ES-I3 (cell line): ENCODE results near the gene SERPINA5.

Experiments used
- H3K36me3 ChIP-seq: 2 replicates; pipeline ENCODE4 v1.6.1; 2013; ENCODE audit warnings: mild to moderate bottlenecking, low read length, control low read depth, moderate library complexity; ENCODE audit not compliant: insufficient read depth
- H3K4me1 ChIP-seq: 2 replicates; pipeline ENCODE4 v1.6.1; 2013; ENCODE audit warnings: mild to moderate bottlenecking, control low read depth, low read length; ENCODE audit not compliant: insufficient read depth
- H3K9ac ChIP-seq: 2 replicates; pipeline ENCODE4 v1.6.1; 2013; ENCODE audit warnings: low read depth, mild to moderate bottlenecking, low read length, moderate library complexity
- H3K9me3 ChIP-seq: 2 replicates; pipeline ENCODE4 v1.6.1; 2013; ENCODE audit warnings: mild to moderate bottlenecking, low read length, moderate library complexity; ENCODE audit not compliant: control insufficient read depth, insufficient read depth

Gene SERPINA5, protein sequence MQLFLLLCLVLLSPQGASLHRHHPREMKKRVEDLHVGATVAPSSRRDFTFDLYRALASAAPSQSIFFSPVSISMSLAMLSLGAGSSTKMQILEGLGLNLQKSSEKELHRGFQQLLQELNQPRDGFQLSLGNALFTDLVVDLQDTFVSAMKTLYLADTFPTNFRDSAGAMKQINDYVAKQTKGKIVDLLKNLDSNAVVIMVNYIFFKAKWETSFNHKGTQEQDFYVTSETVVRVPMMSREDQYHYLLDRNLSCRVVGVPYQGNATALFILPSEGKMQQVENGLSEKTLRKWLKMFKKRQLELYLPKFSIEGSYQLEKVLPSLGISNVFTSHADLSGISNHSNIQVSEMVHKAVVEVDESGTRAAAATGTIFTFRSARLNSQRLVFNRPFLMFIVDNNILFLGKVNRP

GRCh38 chr14:94581127-94581999 is at the start of gene SERPINA5:
Gene SERPINA5, plus strand, starts transcription at chr14:94581426. Its CDS starts 5,937 bp downstream, at chr14:94587363.
- Histone ChIP-seq H3K9me3 (no peaks in the 10 kb centered on the region), H3K9ac (no peak within 1 kb of the TSS), H3K36me3 (no peaks in the 10 kb centered on the region; the same call in 1 of the 2 replicates), H3K4me1 (no peaks in the 10 kb centered on the region; the same call in 1 of the 2 replicates)

GRCh38 chr14:94532447-94532846 is 48.8 kb upstream of the SERPINA5 start:
- H3K36me3 ChIP-seq: no peaks in the 10 kb centered on the region

DNA sequence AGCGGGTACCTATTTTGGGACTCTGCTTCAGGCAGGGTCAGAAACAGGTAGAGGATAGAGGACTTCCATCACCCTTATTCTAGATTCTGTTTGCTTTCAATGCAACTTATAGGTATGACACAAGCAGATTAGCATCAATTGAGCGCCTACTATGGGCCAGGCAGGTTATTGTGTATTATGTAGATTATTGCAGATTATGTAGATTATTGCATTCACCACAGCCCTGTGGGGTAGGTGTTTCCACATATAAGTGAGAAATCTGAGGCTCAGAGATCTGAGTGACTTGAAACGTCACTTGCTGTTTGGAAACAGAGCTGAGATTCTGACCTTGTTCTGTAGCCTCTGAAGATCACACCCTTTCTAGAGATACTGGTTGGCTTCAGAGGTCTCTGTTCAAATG is 45.7 kb upstream of the SERPINA5 start:
- H3K9me3 ChIP-seq: no peaks in the 10 kb centered on the region
- no peak overlapping the region for H3K9ac ChIP-seq
- H3K36me3 ChIP-seq: no peaks in the 10 kb centered on the region
- H3K4me1 ChIP-seq: no peaks in the 10 kb centered on the region

More at GRCh38 chr14:94532447-94532846, 48.8 kb upstream of the SERPINA5 start:
- Histone ChIP-seq H3K4me1 (no peaks in the 10 kb centered on the region), H3K9ac (no peak overlapping the region), H3K9me3 (no peaks in the 10 kb centered on the region)

GRCh38 chr14:94536836-94537235 is 44.4 kb upstream of the SERPINA5 start:
- H3K9me3 ChIP-seq: no peaks in the 10 kb centered on the region
- no peaks in the 10 kb centered on the region for H3K36me3 ChIP-seq
- no peak overlapping the region for H3K9ac ChIP-seq
- H3K4me1 ChIP-seq: no peaks in the 10 kb centered on the region; the same call in 1 of the 2 replicates

- H3K9ac ChIP-seq: no peak overlapping the region
- no peaks in the 10 kb centered on the region for H3K9me3 ChIP-seq
- H3K4me1 ChIP-seq: no peaks in the 10 kb centered on the region; the same call in 1 of the 2 replicates
- H3K36me3 ChIP-seq: no peaks in the 10 kb centered on the region
Observed at GRCh38 chr14:94538070-94538740, 43.0 kb upstream of the SERPINA5 start.

- Histone ChIP-seq H3K9ac (no peak overlapping the region), H3K9me3 (no peaks in the 10 kb centered on the region), H3K36me3 (no peaks in the 10 kb centered on the region), H3K4me1 (no peaks in the 10 kb centered on the region; the same call in 1 of the 2 replicates)
Observed at GRCh38 chr14:94539181-94539580, 42.0 kb upstream of the SERPINA5 start.

GRCh38 chr14:94540031-94540794 is 41.0 kb upstream of the SERPINA5 start:
- Histone ChIP-seq H3K9me3 (no peaks in the 10 kb centered on the region), H3K4me1 (peaks cover 6% of the 10 kb centered on the region; the same call in 1 of the 2 replicates), H3K9ac (no peak overlapping the region)

DNA sequence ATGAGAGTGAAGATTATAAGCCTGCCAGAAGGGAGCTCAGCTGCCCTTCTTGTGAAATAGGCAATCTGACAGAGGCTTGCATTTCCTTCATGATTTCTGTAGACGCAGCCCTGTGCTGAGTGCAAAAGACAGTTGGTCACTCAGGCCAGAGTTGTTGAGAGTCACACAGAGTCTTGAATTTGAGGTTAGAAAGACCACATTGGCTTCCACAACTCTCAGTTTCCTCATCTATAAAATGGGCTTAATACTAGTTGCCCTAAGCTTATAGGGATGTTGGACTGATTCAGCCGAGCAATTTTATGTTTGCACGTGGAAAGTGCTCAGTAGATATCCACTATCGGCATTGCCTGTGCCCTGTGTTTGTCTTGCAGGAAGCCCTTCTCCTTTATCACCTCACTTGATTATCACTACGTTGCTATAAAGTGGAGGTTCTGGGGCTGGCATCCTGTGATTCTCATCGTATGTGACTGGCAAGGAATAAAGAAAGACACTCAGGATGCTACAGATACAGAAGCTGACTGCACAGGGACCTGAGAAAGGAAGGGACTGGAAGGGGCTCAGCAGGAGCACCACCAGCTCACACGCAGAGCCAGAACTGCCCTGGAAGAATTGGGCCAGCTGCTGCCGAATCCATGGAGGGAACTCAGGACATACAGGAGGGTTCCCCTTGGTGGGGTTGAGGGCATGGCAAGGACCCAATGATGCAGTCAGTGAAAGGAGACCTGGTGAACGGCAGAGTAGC is 39.8 kb upstream of the SERPINA5 start:
- Histone ChIP-seq H3K9ac (no peak overlapping the region), H3K9me3 (no peaks in the 10 kb centered on the region), H3K36me3 (no peaks in the 10 kb centered on the region), H3K4me1 (peaks cover 6% of the 10 kb centered on the region; the same call in 1 of the 2 replicates)

More at GRCh38 chr14:94540031-94540794, 41.0 kb upstream of the SERPINA5 start:
- H3K36me3 ChIP-seq: no peaks in the 10 kb centered on the region

DNA sequence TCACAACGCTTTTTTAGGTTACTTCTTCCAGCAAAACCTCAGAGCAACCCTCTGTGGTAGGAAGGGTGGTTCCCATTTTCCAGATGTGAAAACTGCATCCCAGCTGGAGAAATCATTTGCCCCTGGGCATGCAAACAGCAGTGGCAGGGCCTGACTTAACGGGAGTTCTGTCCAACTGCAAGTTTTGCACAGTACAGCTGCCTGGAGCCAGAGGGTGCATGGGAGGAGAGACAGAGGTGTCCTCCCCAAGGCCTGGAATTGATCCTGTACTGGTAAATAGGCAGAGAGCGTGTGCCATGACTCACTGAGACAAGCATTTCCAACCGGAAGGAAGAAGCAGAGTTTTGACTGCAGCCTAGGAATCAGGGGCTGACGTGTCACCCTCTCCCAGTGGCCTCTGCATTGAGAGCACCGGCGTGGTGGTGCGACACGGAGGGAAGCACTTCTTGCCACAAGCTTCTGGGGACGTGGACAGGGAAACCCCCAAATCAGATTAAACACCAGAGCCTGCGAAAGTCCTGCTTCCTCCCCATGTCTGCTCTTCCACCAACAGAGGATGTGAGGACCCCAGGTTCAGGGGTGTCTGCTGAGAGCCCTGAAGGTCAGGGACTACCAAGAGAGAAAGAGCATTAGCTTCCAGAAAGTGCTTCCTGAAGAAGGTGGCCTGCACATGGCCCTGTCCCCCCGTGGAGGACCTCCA is 39.0 kb upstream of the SERPINA5 start:
- Histone ChIP-seq H3K36me3 (no peaks in the 10 kb centered on the region), H3K9ac (no peak overlapping the region), H3K4me1 (peaks cover 6% of the 10 kb centered on the region; the same call in 1 of the 2 replicates)

GRCh38 chr14:94542811-94543440 is 38.3 kb upstream of the SERPINA5 start:
- H3K9ac ChIP-seq: no peak overlapping the region

More for the DNA sequence above, 39.0 kb upstream of the SERPINA5 start:
- no peaks in the 10 kb centered on the region for H3K9me3 ChIP-seq

DNA sequence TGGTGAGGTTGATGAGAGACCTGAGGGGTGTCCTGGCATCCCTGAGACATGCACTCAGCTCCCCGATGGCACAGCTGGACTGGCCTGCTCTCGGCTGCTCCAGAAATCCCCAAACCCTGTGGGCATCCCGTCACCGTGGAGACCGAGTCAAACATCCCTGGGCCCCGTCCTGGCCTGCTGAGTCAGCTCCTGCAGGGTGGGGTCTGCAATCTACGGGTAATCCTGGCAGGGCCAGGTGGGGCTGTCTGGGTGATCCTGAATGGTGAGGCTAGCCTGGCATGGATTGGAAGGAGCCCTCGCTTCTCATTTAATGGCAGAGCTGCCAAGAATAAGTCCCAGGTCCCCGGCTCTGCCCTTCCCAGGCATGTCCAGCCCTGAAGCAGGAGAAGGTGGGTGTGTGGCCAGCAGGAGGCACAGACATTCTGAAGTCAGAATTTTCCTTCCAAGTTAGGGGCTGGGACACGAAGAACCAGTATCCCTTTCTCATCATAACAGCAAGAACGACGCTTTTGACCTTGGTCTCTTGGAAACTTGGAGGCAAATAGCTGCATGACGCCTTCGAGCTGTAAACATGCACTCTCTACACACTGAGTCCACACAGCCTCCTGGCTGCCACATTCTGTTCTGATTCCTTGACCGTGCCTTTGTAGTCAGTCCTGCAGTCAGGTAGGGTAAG is 37.6 kb upstream of the SERPINA5 start:
- Histone ChIP-seq H3K4me1 (peaks cover 6% of the 10 kb centered on the region; the same call in 1 of the 2 replicates), H3K9me3 (no peaks in the 10 kb centered on the region), H3K9ac (no peak overlapping the region), H3K36me3 (no peaks in the 10 kb centered on the region)

More at GRCh38 chr14:94542811-94543440, 38.3 kb upstream of the SERPINA5 start:
- H3K36me3 ChIP-seq: no peaks in the 10 kb centered on the region
- no peaks in the 10 kb centered on the region for H3K9me3 ChIP-seq
- peaks cover 6% of the 10 kb centered on the region; the same call in 1 of the 2 replicates for H3K4me1 ChIP-seq

- H3K36me3 ChIP-seq: no peaks in the 10 kb centered on the region
Observed at GRCh38 chr14:94544726-94545125, 36.5 kb upstream of the SERPINA5 start.

More at GRCh38 chr14:94544726-94545125, 36.5 kb upstream of the SERPINA5 start:
- no peak overlapping the region for H3K9ac ChIP-seq
- H3K4me1 ChIP-seq: peaks cover 6% of the 10 kb centered on the region; the same call in 1 of the 2 replicates
- H3K9me3 ChIP-seq: no peaks in the 10 kb centered on the region
